ENCODE results near the gene STIM2. TPM values are rescaled to one million over a fixed set of nuclear protein-coding genes. Genes with fewer than 3 reads are reported as not detected.

Gene STIM2
- polyA plus RNA-seq, 2 donors, result 3.4 to 5.1 TPM

GRCh38 chr4:27046851-27047250, 186.2 kb downstream of the STIM2 start:
- Histone ChIP-seq H3K4me3 (ENCODE audit: low read depth in 1 of 2, low read length in 2 of 2) (no peak overlapping the region), H3K4me1 (ENCODE audit: control insufficient read depth in 2 of 2, insufficient read depth in 2 of 2, low read length in 1 of 2) (no peaks in the 10 kb centered on the region), H3K27me3 (ENCODE audit: control insufficient read depth in 1 of 2, insufficient read depth in 2 of 2, low read length in 2 of 2) (no peaks in the 10 kb centered on the region), H3K27ac (ENCODE audit: low read depth in 2 of 2, low read length in 1 of 2) (no peak overlapping the region), H3K9me3 (ENCODE audit: control insufficient read depth in 2 of 2, insufficient read depth in 1 of 2, low read depth in 1 of 2, low read length in 1 of 2) (no peaks in the 10 kb centered on the region), H3K36me3 (ENCODE audit: control insufficient read depth in 2 of 2, insufficient read depth in 2 of 2, low read length in 1 of 2) (no peaks in the 10 kb centered on the region)
- 15 to 27% methylated on average over 1 of the region's 1 CpG for WGBS, 2 donors

GRCh38 chr4:27048429-27049238, 188.0 kb downstream of the STIM2 start:
- Histone ChIP-seq H3K9me3 (ENCODE audit: control insufficient read depth in 2 of 2, insufficient read depth in 1 of 2, low read depth in 1 of 2, low read length in 1 of 2) (no peaks in the 10 kb centered on the region), H3K27me3 (ENCODE audit: control insufficient read depth in 1 of 2, insufficient read depth in 2 of 2, low read length in 2 of 2) (no peaks in the 10 kb centered on the region), H3K36me3 (ENCODE audit: control insufficient read depth in 2 of 2, insufficient read depth in 2 of 2, low read length in 1 of 2) (no peaks in the 10 kb centered on the region), H3K4me1 (ENCODE audit: control insufficient read depth in 2 of 2, insufficient read depth in 2 of 2, low read length in 1 of 2) (no peaks in the 10 kb centered on the region), H3K27ac (ENCODE audit: low read depth in 2 of 2, low read length in 1 of 2) (no peak overlapping the region), H3K4me3 (ENCODE audit: low read depth in 1 of 2, low read length in 2 of 2) (peak overlapping the region in 1 of 2 donors; percentile 37)
- WGBS, 2 donors, result 17 to 22% methylated on average over 19 of the region's 19 CpGs

GRCh38 chr4:27049239-27049829, 188.7 kb downstream of the STIM2 start:
- 65% methylated on average over 8 of the region's 8 CpGs for WGBS, 2 donors
- no peaks in the 10 kb centered on the region for H3K9me3 ChIP-seq (ENCODE audit: control insufficient read depth in 2 of 2, insufficient read depth in 1 of 2, low read depth in 1 of 2, low read length in 1 of 2)
- no peaks in the 10 kb centered on the region for H3K4me1 ChIP-seq (ENCODE audit: control insufficient read depth in 2 of 2, insufficient read depth in 2 of 2, low read length in 1 of 2)
- no peak overlapping the region for H3K4me3 ChIP-seq (ENCODE audit: low read depth in 1 of 2, low read length in 2 of 2)
- no peak overlapping the region for H3K27ac ChIP-seq (ENCODE audit: low read depth in 2 of 2, low read length in 1 of 2)
- no peaks in the 10 kb centered on the region for H3K27me3 ChIP-seq (ENCODE audit: control insufficient read depth in 1 of 2, insufficient read depth in 2 of 2, low read length in 2 of 2)
- H3K36me3 ChIP-seq (ENCODE audit: control insufficient read depth in 2 of 2, insufficient read depth in 2 of 2, low read length in 1 of 2), result no peaks in the 10 kb centered on the region

GRCh38 chr4:27050731-27051130, 190.1 kb downstream of the STIM2 start:
- Histone ChIP-seq H3K36me3 (ENCODE audit: control insufficient read depth in 2 of 2, insufficient read depth in 2 of 2, low read length in 1 of 2) (no peaks in the 10 kb centered on the region), H3K4me3 (ENCODE audit: low read depth in 1 of 2, low read length in 2 of 2) (no peak overlapping the region)

GRCh38 chr4:27055221-27055760, 194.7 kb downstream of the STIM2 start:
- Histone ChIP-seq H3K27me3 (ENCODE audit: control insufficient read depth in 1 of 2, insufficient read depth in 2 of 2, low read length in 2 of 2) (peaks cover 0 to 3% of the 10 kb centered on the region in 2 donors), H3K4me1 (ENCODE audit: control insufficient read depth in 2 of 2, insufficient read depth in 2 of 2, low read length in 1 of 2) (no peaks in the 10 kb centered on the region), H3K36me3 (ENCODE audit: control insufficient read depth in 2 of 2, insufficient read depth in 2 of 2, low read length in 1 of 2) (no peaks in the 10 kb centered on the region), H3K9me3 (ENCODE audit: control insufficient read depth in 2 of 2, insufficient read depth in 1 of 2, low read depth in 1 of 2, low read length in 1 of 2) (no peaks in the 10 kb centered on the region), H3K4me3 (ENCODE audit: low read depth in 1 of 2, low read length in 2 of 2) (no peak overlapping the region), H3K27ac (ENCODE audit: low read depth in 2 of 2, low read length in 1 of 2) (no peak overlapping the region)
- 40 to 63% methylated on average over 3 of the region's 3 CpGs for WGBS, 2 donors

More at GRCh38 chr4:27050731-27051130, 190.1 kb downstream of the STIM2 start:
- H3K27ac ChIP-seq (ENCODE audit: low read depth in 2 of 2, low read length in 1 of 2), result no peak overlapping the region
- no peaks in the 10 kb centered on the region for H3K9me3 ChIP-seq (ENCODE audit: control insufficient read depth in 2 of 2, insufficient read depth in 1 of 2, low read depth in 1 of 2, low read length in 1 of 2)
- WGBS, 2 donors, result 66 to 69% methylated on average over 3 of the region's 3 CpGs
- H3K4me1 ChIP-seq (ENCODE audit: control insufficient read depth in 2 of 2, insufficient read depth in 2 of 2, low read length in 1 of 2), result no peaks in the 10 kb centered on the region
- H3K27me3 ChIP-seq (ENCODE audit: control insufficient read depth in 1 of 2, insufficient read depth in 2 of 2, low read length in 2 of 2), result no peaks in the 10 kb centered on the region

- peaks cover 0 to 3% of the 10 kb centered on the region in 2 donors for H3K27me3 ChIP-seq (ENCODE audit: control insufficient read depth in 1 of 2, insufficient read depth in 2 of 2, low read length in 2 of 2)
- H3K4me1 ChIP-seq (ENCODE audit: control insufficient read depth in 2 of 2, insufficient read depth in 2 of 2, low read length in 1 of 2), result no peaks in the 10 kb centered on the region
- H3K4me3 ChIP-seq (ENCODE audit: low read depth in 1 of 2, low read length in 2 of 2), result no peak overlapping the region
- no peaks in the 10 kb centered on the region for H3K9me3 ChIP-seq (ENCODE audit: control insufficient read depth in 2 of 2, insufficient read depth in 1 of 2, low read depth in 1 of 2, low read length in 1 of 2)
- no peak overlapping the region for H3K27ac ChIP-seq (ENCODE audit: low read depth in 2 of 2, low read length in 1 of 2)
- 87 to 92% methylated on average over 16 of the region's 16 CpGs for WGBS, 2 donors
- no peaks in the 10 kb centered on the region for H3K36me3 ChIP-seq (ENCODE audit: control insufficient read depth in 2 of 2, insufficient read depth in 2 of 2, low read length in 1 of 2)
These were observed 195.6 kb downstream of the STIM2 start for GRCh38 chr4:27056281-27056680.

GRCh38 chr4:27057053-27057452, 196.4 kb downstream of the STIM2 start:
- Histone ChIP-seq H3K27me3 (ENCODE audit: control insufficient read depth in 1 of 2, insufficient read depth in 2 of 2, low read length in 2 of 2) (peaks cover 0 to 3% of the 10 kb centered on the region in 2 donors), H3K36me3 (ENCODE audit: control insufficient read depth in 2 of 2, insufficient read depth in 2 of 2, low read length in 1 of 2) (no peaks in the 10 kb centered on the region), H3K27ac (ENCODE audit: low read depth in 2 of 2, low read length in 1 of 2) (no peak overlapping the region), H3K4me1 (ENCODE audit: control insufficient read depth in 2 of 2, insufficient read depth in 2 of 2, low read length in 1 of 2) (no peaks in the 10 kb centered on the region), H3K9me3 (ENCODE audit: control insufficient read depth in 2 of 2, insufficient read depth in 1 of 2, low read depth in 1 of 2, low read length in 1 of 2) (no peaks in the 10 kb centered on the region), H3K4me3 (ENCODE audit: low read depth in 1 of 2, low read length in 2 of 2) (no peak overlapping the region)
- WGBS, 2 donors, result 88 to 92% methylated on average over 10 of the region's 10 CpGs

GRCh38 chr4:27057662-27058061, 197.0 kb downstream of the STIM2 start:
- no peak overlapping the region for H3K27ac ChIP-seq (ENCODE audit: low read depth in 2 of 2, low read length in 1 of 2)
- WGBS, 2 donors, result 83 to 87% methylated on average over 6 of the region's 6 CpGs

GRCh38 chr4:27058819-27059406, 198.3 kb downstream of the STIM2 start:
- Histone ChIP-seq H3K27me3 (ENCODE audit: control insufficient read depth in 1 of 2, insufficient read depth in 2 of 2, low read length in 2 of 2) (peaks cover 0 to 3% of the 10 kb centered on the region in 2 donors), H3K36me3 (ENCODE audit: control insufficient read depth in 2 of 2, insufficient read depth in 2 of 2, low read length in 1 of 2) (no peaks in the 10 kb centered on the region), H3K4me3 (ENCODE audit: low read depth in 1 of 2, low read length in 2 of 2) (no peak overlapping the region), H3K4me1 (ENCODE audit: control insufficient read depth in 2 of 2, insufficient read depth in 2 of 2, low read length in 1 of 2) (no peaks in the 10 kb centered on the region), H3K27ac (ENCODE audit: low read depth in 2 of 2, low read length in 1 of 2) (no peak overlapping the region), H3K9me3 (ENCODE audit: control insufficient read depth in 2 of 2, insufficient read depth in 1 of 2, low read depth in 1 of 2, low read length in 1 of 2) (no peaks in the 10 kb centered on the region)
- 41 to 65% methylated on average over 5 of the region's 5 CpGs for WGBS, 2 donors

More at GRCh38 chr4:27057662-27058061, 197.0 kb downstream of the STIM2 start:
- H3K36me3 ChIP-seq (ENCODE audit: control insufficient read depth in 2 of 2, insufficient read depth in 2 of 2, low read length in 1 of 2), result no peaks in the 10 kb centered on the region
- no peak overlapping the region for H3K4me3 ChIP-seq (ENCODE audit: low read depth in 1 of 2, low read length in 2 of 2)
- H3K9me3 ChIP-seq (ENCODE audit: control insufficient read depth in 2 of 2, insufficient read depth in 1 of 2, low read depth in 1 of 2, low read length in 1 of 2), result no peaks in the 10 kb centered on the region
- H3K4me1 ChIP-seq (ENCODE audit: control insufficient read depth in 2 of 2, insufficient read depth in 2 of 2, low read length in 1 of 2), result no peaks in the 10 kb centered on the region
- H3K27me3 ChIP-seq (ENCODE audit: control insufficient read depth in 1 of 2, insufficient read depth in 2 of 2, low read length in 2 of 2), result peaks cover 0 to 3% of the 10 kb centered on the region in 2 donors

Data from esophagus (tissue), 2 donors.